ENCODE results near the gene SLC7A4.

The SLC7A4 gene

GRCh38 chr22:21030032-21030431 lies 2.3 kb downstream of the SLC7A4 start:
- DNase-seq (ENCODE audit: insufficient read length, low spot score) (no peak), FAIRE-seq (no peak)
- TF ChIP-seq TAF1 (IDR thresholded peaks at IDR 0.05; ENCODE audit: low read depth, low read length) (no peak), SPI1 (IDR thresholded peaks at IDR 0.05; ENCODE audit: low read depth, low read length) (no peak), POLR2A (IDR thresholded peaks at IDR 0.05; ENCODE audit: low read depth, low read length) (no peak), POLR2AphosphoS5 (IDR thresholded peaks at IDR 0.05; ENCODE audit: low read depth, low read length) (no peak)

GRCh38 chr22:21029486-21030025 lies 2.8 kb downstream of the SLC7A4 start:
- DNase-seq (ENCODE audit: insufficient read length, low spot score) (no peak), FAIRE-seq (no peak)
- TF ChIP-seq SPI1 (IDR thresholded peaks at IDR 0.05; ENCODE audit: low read depth, low read length) (no peak), PAX5 (IDR thresholded peaks at IDR 0.05; ENCODE audit: insufficient read depth, low read length, severe bottlenecking) (no peak), POLR2AphosphoS5 (IDR thresholded peaks at IDR 0.05; ENCODE audit: low read depth, low read length) (no peak), POLR2A (IDR thresholded peaks at IDR 0.05; ENCODE audit: low read depth, low read length) (no peak), POU2F2 (IDR thresholded peaks at IDR 0.05; ENCODE audit: low read depth, low read length) (no peak), TAF1 (IDR thresholded peaks at IDR 0.05; ENCODE audit: low read depth, low read length) (no peak)

GRCh38 chr22:21028277-21029251 lies 3.8 kb downstream of the SLC7A4 start:
- DNase-seq (ENCODE audit: insufficient read length, low spot score): no peak
- TF ChIP-seq PAX5 (IDR thresholded peaks at IDR 0.05; ENCODE audit: insufficient read depth, low read length, severe bottlenecking) (no peak), TAF1 (IDR thresholded peaks at IDR 0.05; ENCODE audit: low read depth, low read length) (no peak), POLR2A (IDR thresholded peaks at IDR 0.05; ENCODE audit: low read depth, low read length) (no peak), POLR2AphosphoS5 (IDR thresholded peaks at IDR 0.05; ENCODE audit: low read depth, low read length) (no peak), SPI1 (IDR thresholded peaks at IDR 0.05; ENCODE audit: low read depth, low read length) (no peak), POU2F2 (IDR thresholded peaks at IDR 0.05; ENCODE audit: low read depth, low read length) (no peak)
- FAIRE-seq: no peak

- TF ChIP-seq POLR2A (IDR thresholded peaks at IDR 0.05; ENCODE audit: low read depth, low read length) (no peak), POLR2AphosphoS5 (IDR thresholded peaks at IDR 0.05; ENCODE audit: low read depth, low read length) (no peak), POU2F2 (IDR thresholded peaks at IDR 0.05; ENCODE audit: low read depth, low read length) (no peak), TAF1 (IDR thresholded peaks at IDR 0.05; ENCODE audit: low read depth, low read length) (no peak), PAX5 (IDR thresholded peaks at IDR 0.05; ENCODE audit: insufficient read depth, low read length, severe bottlenecking) (no peak), SPI1 (IDR thresholded peaks at IDR 0.05; ENCODE audit: low read depth, low read length) (no peak)
- FAIRE-seq: no peak
- no peak for DNase-seq (ENCODE audit: insufficient read length, low spot score)
Observed at GRCh38 chr22:21026783-21027692, 5.3 kb downstream of the SLC7A4 start.

GRCh38 chr22:21025763-21026755 lies 6.3 kb downstream of the SLC7A4 start:
- FAIRE-seq (no peak), DNase-seq (ENCODE audit: insufficient read length, low spot score) (no peak)
- TF ChIP-seq POLR2AphosphoS5 (IDR thresholded peaks at IDR 0.05; ENCODE audit: low read depth, low read length) (no peak), SPI1 (IDR thresholded peaks at IDR 0.05; ENCODE audit: low read depth, low read length) (no peak), PAX5 (IDR thresholded peaks at IDR 0.05; ENCODE audit: insufficient read depth, low read length, severe bottlenecking) (no peak), POU2F2 (IDR thresholded peaks at IDR 0.05; ENCODE audit: low read depth, low read length) (no peak), POLR2A (IDR thresholded peaks at IDR 0.05; ENCODE audit: low read depth, low read length) (no peak), TAF1 (IDR thresholded peaks at IDR 0.05; ENCODE audit: low read depth, low read length) (no peak)

GRCh38 chr22:21025266-21025665 lies 7.1 kb downstream of the SLC7A4 start:
- no peak for TF ChIP-seq POU2F2 (IDR thresholded peaks at IDR 0.05; ENCODE audit: low read depth, low read length)
- TF ChIP-seq TAF1 (IDR thresholded peaks at IDR 0.05; ENCODE audit: low read depth, low read length): no peak
- TF ChIP-seq PAX5 (IDR thresholded peaks at IDR 0.05; ENCODE audit: insufficient read depth, low read length, severe bottlenecking): no peak
- TF ChIP-seq SPI1 (IDR thresholded peaks at IDR 0.05; ENCODE audit: low read depth, low read length): no peak
- TF ChIP-seq POLR2A (IDR thresholded peaks at IDR 0.05; ENCODE audit: low read depth, low read length): no peak
- no peak for TF ChIP-seq POLR2AphosphoS5 (IDR thresholded peaks at IDR 0.05; ENCODE audit: low read depth, low read length)
- FAIRE-seq: peak; percentile 38
- DNase-seq (ENCODE audit: insufficient read length, low spot score): no peak

GRCh38 chr22:21022955-21023614 lies 9.3 kb downstream of the SLC7A4 start:
- DNase-seq (ENCODE audit: insufficient read length, low spot score): no peak
- TF ChIP-seq POLR2A (IDR thresholded peaks at IDR 0.05; ENCODE audit: low read depth, low read length) (no peak), POU2F2 (IDR thresholded peaks at IDR 0.05; ENCODE audit: low read depth, low read length) (no peak), PAX5 (IDR thresholded peaks at IDR 0.05; ENCODE audit: insufficient read depth, low read length, severe bottlenecking) (no peak), SPI1 (IDR thresholded peaks at IDR 0.05; ENCODE audit: low read depth, low read length) (no peak)
- no peak for FAIRE-seq

- TF ChIP-seq POU2F2 (IDR thresholded peaks at IDR 0.05; ENCODE audit: low read depth, low read length) (no peak), TAF1 (IDR thresholded peaks at IDR 0.05; ENCODE audit: low read depth, low read length) (no peak), PAX5 (IDR thresholded peaks at IDR 0.05; ENCODE audit: insufficient read depth, low read length, severe bottlenecking) (no peak), POLR2A (IDR thresholded peaks at IDR 0.05; ENCODE audit: low read depth, low read length) (no peak), SPI1 (IDR thresholded peaks at IDR 0.05; ENCODE audit: low read depth, low read length) (no peak), POLR2AphosphoS5 (IDR thresholded peaks at IDR 0.05; ENCODE audit: low read depth, low read length) (no peak)
- DNase-seq (ENCODE audit: insufficient read length, low spot score): no peak
- FAIRE-seq: no peak
Observed at GRCh38 chr22:21022507-21022906, 9.9 kb downstream of the SLC7A4 start.

Data from GM12891 (cell line).